SK-N-SH treated with all-trans-retinoic acid at 6 μM for 48 hours (cell line): ENCODE measurements around the gene NOP53.
"Not testable (repeated sequence)": the region's sequence is repeated elsewhere in the genome, so short reads cannot be mapped to it uniquely, and the experiment has no call there.

ENCODE experiments used
- ESRRG ChIP-seq: fragments of 250-450 bp; sonication (Bioruptor Pico); IDR thresholded peaks from 2 replicates; pipeline ENCODE4 v1.6.1; 2021; ENCODE audit warnings: mild to moderate bottlenecking
- ISL1 ChIP-seq: fragments of 250-450 bp; sonication (Bioruptor Pico); IDR thresholded peaks from 2 replicates; pipeline ENCODE4 v2.1.2; 2022; ENCODE audit warnings: mild to moderate bottlenecking, moderate library complexity
- OSR1 ChIP-seq: fragments of 250-450 bp; sonication (Bioruptor Pico); IDR thresholded peaks from 2 replicates; pipeline ENCODE4 v1.8.0; 2022; ENCODE audit warnings: moderate library complexity, mild to moderate bottlenecking, inconsistent platforms
- PATZ1 ChIP-seq: fragments of 250-450 bp; sonication (Bioruptor Pico); IDR thresholded peaks from 2 replicates; pipeline ENCODE4 v1.8.0; 2020; ENCODE audit warnings: mild to moderate bottlenecking, moderate library complexity, borderline replicate concordance
- PPARA ChIP-seq: fragments of 250-450 bp; sonication (Bioruptor Pico); IDR thresholded peaks from 2 replicates; pipeline ENCODE4 v1.5.0; 2020; ENCODE audit warnings: mild to moderate bottlenecking, borderline replicate concordance
- RARB ChIP-seq: fragments of 250-450 bp; sonication (Bioruptor Pico); IDR thresholded peaks from 2 replicates; pipeline ENCODE4 v1.8.0; 2021; ENCODE audit warnings: mild to moderate bottlenecking, moderate library complexity
- SNAI2 ChIP-seq: fragments of 250-450 bp; sonication (Bioruptor Pico); IDR thresholded peaks from 2 replicates; pipeline ENCODE4 v1.5.0; 2020; ENCODE audit warnings: mild to moderate bottlenecking, moderate library complexity
- ZC3H10 ChIP-seq: fragments of 250-450 bp; sonication (Bioruptor Pico); IDR thresholded peaks from 2 replicates; pipeline ENCODE4 v1.5.1; 2021; ENCODE audit warnings: mild to moderate bottlenecking, moderate library complexity
- ZNF565 ChIP-seq: fragments of 450-650 bp; formaldehyde crosslinking; conservative IDR thresholded peaks from 2 replicates; pipeline ENCODE4 v1.5.0; 2020; ENCODE audit warnings: low read depth, mild to moderate bottlenecking, moderate library complexity
- ZNF70 ChIP-seq: fragments of 450-650 bp; formaldehyde crosslinking; IDR thresholded peaks from 2 replicates; pipeline ENCODE4 v1.5.0; 2020; ENCODE audit warnings: mild to moderate bottlenecking, moderate library complexity
- ZNF8 ChIP-seq: fragments of 450-650 bp; formaldehyde crosslinking; IDR thresholded peaks from 2 replicates; pipeline ENCODE4 v1.5.0; 2020; ENCODE audit warnings: mild to moderate bottlenecking, moderate library complexity
- TF ChIP-seq, protein P1 (sequence below): fragments of 250-450 bp; sonication (Bioruptor Pico); IDR thresholded peaks from 2 replicates; pipeline ENCODE4 v1.5.1; 2020; ENCODE audit warnings: low read depth, mild to moderate bottlenecking, moderate library complexity
- TF ChIP-seq, protein P2 (sequence below): fragments of 250-450 bp; sonication (Bioruptor Pico); IDR thresholded peaks from 2 replicates; pipeline ENCODE4 v1.5.0; 2020; ENCODE audit warnings: mild to moderate bottlenecking, moderate library complexity

DNA sequence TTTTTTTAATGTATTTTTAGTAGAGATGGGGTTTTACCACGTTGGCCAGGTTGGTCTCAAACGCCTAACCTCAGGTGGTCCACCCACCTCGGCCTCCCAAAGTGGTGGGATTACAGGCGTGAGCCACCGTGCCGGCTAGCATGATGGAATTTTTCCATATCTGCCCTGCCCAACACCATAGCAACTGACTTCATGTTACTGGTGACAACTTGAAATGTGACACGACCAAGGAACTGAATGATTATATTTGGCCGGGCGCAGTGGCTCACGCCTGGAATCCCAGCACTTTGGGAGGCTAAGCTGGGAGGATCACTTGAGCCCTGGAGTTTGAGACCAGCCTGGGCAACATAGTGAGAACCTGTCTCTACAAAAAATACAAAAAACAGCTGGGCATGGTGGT is 42.0 kb downstream of the NOP53 start:
- TF ChIP-seq RARB (CRISPR knock-in tag); ISL1 (CRISPR knock-in tag); ZNF565 (CRISPR knock-in tag); ZC3H10 (CRISPR knock-in tag); ZNF8 (CRISPR knock-in tag); PATZ1 (CRISPR knock-in tag); ESRRG (CRISPR knock-in tag); OSR1 (CRISPR knock-in tag); SNAI2 (CRISPR knock-in tag); PPARA (CRISPR knock-in tag); ZNF70: not testable (repeated sequence)
- TF ChIP-seq, protein P1, sequence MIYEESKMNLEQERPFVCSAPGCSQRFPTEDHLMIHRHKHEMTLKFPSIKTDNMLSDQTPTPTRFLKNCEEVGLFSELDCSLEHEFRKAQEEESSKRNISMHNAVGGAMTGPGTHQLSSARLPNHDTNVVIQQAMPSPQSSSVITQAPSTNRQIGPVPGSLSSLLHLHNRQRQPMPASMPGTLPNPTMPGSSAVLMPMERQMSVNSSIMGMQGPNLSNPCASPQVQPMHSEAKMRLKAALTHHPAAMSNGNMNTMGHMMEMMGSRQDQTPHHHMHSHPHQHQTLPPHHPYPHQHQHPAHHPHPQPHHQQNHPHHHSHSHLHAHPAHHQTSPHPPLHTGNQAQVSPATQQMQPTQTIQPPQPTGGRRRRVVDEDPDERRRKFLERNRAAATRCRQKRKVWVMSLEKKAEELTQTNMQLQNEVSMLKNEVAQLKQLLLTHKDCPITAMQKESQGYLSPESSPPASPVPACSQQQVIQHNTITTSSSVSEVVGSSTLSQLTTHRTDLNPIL, result not testable (repeated sequence)
- TF ChIP-seq, protein P2, sequence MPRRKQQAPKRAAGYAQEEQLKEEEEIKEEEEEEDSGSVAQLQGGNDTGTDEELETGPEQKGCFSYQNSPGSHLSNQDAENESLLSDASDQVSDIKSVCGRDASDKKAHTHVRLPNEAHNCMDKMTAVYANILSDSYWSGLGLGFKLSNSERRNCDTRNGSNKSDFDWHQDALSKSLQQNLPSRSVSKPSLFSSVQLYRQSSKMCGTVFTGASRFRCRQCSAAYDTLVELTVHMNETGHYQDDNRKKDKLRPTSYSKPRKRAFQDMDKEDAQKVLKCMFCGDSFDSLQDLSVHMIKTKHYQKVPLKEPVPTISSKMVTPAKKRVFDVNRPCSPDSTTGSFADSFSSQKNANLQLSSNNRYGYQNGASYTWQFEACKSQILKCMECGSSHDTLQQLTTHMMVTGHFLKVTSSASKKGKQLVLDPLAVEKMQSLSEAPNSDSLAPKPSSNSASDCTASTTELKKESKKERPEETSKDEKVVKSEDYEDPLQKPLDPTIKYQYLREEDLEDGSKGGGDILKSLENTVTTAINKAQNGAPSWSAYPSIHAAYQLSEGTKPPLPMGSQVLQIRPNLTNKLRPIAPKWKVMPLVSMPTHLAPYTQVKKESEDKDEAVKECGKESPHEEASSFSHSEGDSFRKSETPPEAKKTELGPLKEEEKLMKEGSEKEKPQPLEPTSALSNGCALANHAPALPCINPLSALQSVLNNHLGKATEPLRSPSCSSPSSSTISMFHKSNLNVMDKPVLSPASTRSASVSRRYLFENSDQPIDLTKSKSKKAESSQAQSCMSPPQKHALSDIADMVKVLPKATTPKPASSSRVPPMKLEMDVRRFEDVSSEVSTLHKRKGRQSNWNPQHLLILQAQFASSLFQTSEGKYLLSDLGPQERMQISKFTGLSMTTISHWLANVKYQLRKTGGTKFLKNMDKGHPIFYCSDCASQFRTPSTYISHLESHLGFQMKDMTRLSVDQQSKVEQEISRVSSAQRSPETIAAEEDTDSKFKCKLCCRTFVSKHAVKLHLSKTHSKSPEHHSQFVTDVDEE (CRISPR knock-in tag), result not testable (repeated sequence)
